Measurements from ENCODE around the gene CD84. TPM values are rescaled to one million over a fixed set of nuclear protein-coding genes. Genes with fewer than 3 reads are reported as not detected.

Gene CD84
- total RNA-seq, 3 donors from 2014 or later (not counting 1 experiment from before 2014, with no cell fraction given), result 11.1 to 56.7 (median 12.9) TPM

- WGBS (ENCODE audit: insufficient coverage), result 10% methylated on average over 1 of the region's 1 CpG
- H3K36me3 ChIP-seq (ENCODE audit: control insufficient read depth, insufficient read depth, low read length), result no peaks in the 10 kb centered on the region
- ATAC-seq (no peak), DNase-seq (no peak)
- Mint-ChIP-seq H3K27me3 (ENCODE audit: low read depth in 2 of 2) (peaks cover 12 to 17% of the 10 kb centered on the region in 2 donors), H3K4me1 (peaks cover 11 to 12% of the 10 kb centered on the region in 2 donors), H3K9me3 (no peaks in the 10 kb centered on the region), H3K36me3 (peaks cover 6% of the 10 kb centered on the region), H3K27ac (no peak overlapping the region), H3K4me3 (no peak overlapping the region)
- intact Hi-C loops (cut with micrococcal nuclease), result no loop called here
- no peaks in the 10 kb centered on the region for H3K9me3 ChIP-seq (ENCODE audit: control insufficient read depth, insufficient read depth, low read length)
- no peak overlapping the region for H3K27ac ChIP-seq (ENCODE audit: low read length)
- H3K4me1 ChIP-seq (ENCODE audit: control insufficient read depth, insufficient read depth, low read length), result peaks cover 12% of the 10 kb centered on the region
- no peak for TF ChIP-seq CTCF (IDR thresholded peaks at IDR 0.05)
- H3K4me3 ChIP-seq (ENCODE audit: low read length), result no peak overlapping the region
- H3K27me3 ChIP-seq (ENCODE audit: control insufficient read depth, insufficient read depth, low read length), result no peaks in the 10 kb centered on the region
Observed at GRCh38 chr1:160610569-160611242, 31.4 kb upstream of the CD84 start.

- Histone ChIP-seq H3K9me3 (ENCODE audit: control insufficient read depth, insufficient read depth, low read length) (no peaks in the 10 kb centered on the region), H3K27me3 (ENCODE audit: control insufficient read depth, insufficient read depth, low read length) (no peaks in the 10 kb centered on the region), H3K4me1 (ENCODE audit: control insufficient read depth, insufficient read depth, low read length) (peaks cover 12% of the 10 kb centered on the region), H3K36me3 (ENCODE audit: control insufficient read depth, insufficient read depth, low read length) (no peaks in the 10 kb centered on the region), H3K4me3 (ENCODE audit: low read length) (no peak overlapping the region), H3K27ac (ENCODE audit: low read length) (no peak overlapping the region)
- peaks cover 20% of the 10 kb centered on the region for H3K36me3 Mint-ChIP-seq
- DNase-seq (no peak), ATAC-seq (no peak)
- H3K27me3 Mint-ChIP-seq (ENCODE audit: low read depth in 2 of 2), result peaks cover 12 to 16% of the 10 kb centered on the region in 2 donors
- H3K27ac Mint-ChIP-seq, result no peak overlapping the region
- no peak for TF ChIP-seq CTCF (IDR thresholded peaks at IDR 0.05)
- intact Hi-C loops (cut with micrococcal nuclease), result no loop called here
- no peak overlapping the region for H3K4me3 Mint-ChIP-seq
- H3K4me1 Mint-ChIP-seq, result peaks cover 11 to 12% of the 10 kb centered on the region in 2 donors
- H3K9me3 Mint-ChIP-seq, result peaks cover 0 to 2% of the 10 kb centered on the region in 2 donors
Observed at GRCh38 chr1:160608941-160609340, 29.6 kb upstream of the CD84 start.

GRCh38 chr1:160608514-160608913 is 29.2 kb upstream of the CD84 start:
- Histone ChIP-seq H3K9me3 (ENCODE audit: control insufficient read depth, insufficient read depth, low read length) (no peaks in the 10 kb centered on the region), H3K27me3 (ENCODE audit: control insufficient read depth, insufficient read depth, low read length) (no peaks in the 10 kb centered on the region), H3K4me3 (ENCODE audit: low read length) (no peak overlapping the region), H3K36me3 (ENCODE audit: control insufficient read depth, insufficient read depth, low read length) (no peaks in the 10 kb centered on the region), H3K27ac (ENCODE audit: low read length) (no peak overlapping the region), H3K4me1 (ENCODE audit: control insufficient read depth, insufficient read depth, low read length) (peaks cover 12% of the 10 kb centered on the region)
- Mint-ChIP-seq H3K9me3 (peaks cover 0 to 2% of the 10 kb centered on the region in 2 donors), H3K4me3 (no peak overlapping the region), H3K36me3 (peaks cover 22% of the 10 kb centered on the region), H3K27ac (no peak overlapping the region), H3K4me1 (peaks cover 11 to 12% of the 10 kb centered on the region in 2 donors), H3K27me3 (ENCODE audit: low read depth in 2 of 2) (peaks cover 11 to 12% of the 10 kb centered on the region in 2 donors)
- DNase-seq (no peak), ATAC-seq (no peak)
- intact Hi-C loops (cut with micrococcal nuclease), result no loop called here
- no peak for TF ChIP-seq CTCF (IDR thresholded peaks at IDR 0.05)
- 50% methylated on average over 1 of the region's 2 CpGs for WGBS (ENCODE audit: insufficient coverage)

- H3K4me3 Mint-ChIP-seq, result no peak overlapping the region
- ATAC-seq (no peak), DNase-seq (no peak)
- TF ChIP-seq CTCF (IDR thresholded peaks at IDR 0.05), result no peak
- Histone ChIP-seq H3K4me3 (ENCODE audit: low read length) (no peak overlapping the region), H3K4me1 (ENCODE audit: control insufficient read depth, insufficient read depth, low read length) (peaks cover 12% of the 10 kb centered on the region), H3K27ac (ENCODE audit: low read length) (no peak overlapping the region), H3K27me3 (ENCODE audit: control insufficient read depth, insufficient read depth, low read length) (no peaks in the 10 kb centered on the region), H3K9me3 (ENCODE audit: control insufficient read depth, insufficient read depth, low read length) (no peaks in the 10 kb centered on the region), H3K36me3 (ENCODE audit: control insufficient read depth, insufficient read depth, low read length) (no peaks in the 10 kb centered on the region)
- H3K9me3 Mint-ChIP-seq, result peaks cover 0 to 2% of the 10 kb centered on the region in 2 donors
- H3K36me3 Mint-ChIP-seq, result peaks cover 26% of the 10 kb centered on the region
- intact Hi-C loops (cut with micrococcal nuclease), result no loop called here
- H3K27ac Mint-ChIP-seq, result no peak overlapping the region
- 86% methylated on average over 6 of the region's 6 CpGs for WGBS (ENCODE audit: insufficient coverage)
- peaks cover 7 to 10% of the 10 kb centered on the region in 2 donors for H3K27me3 Mint-ChIP-seq (ENCODE audit: low read depth in 2 of 2)
- peaks cover 11 to 12% of the 10 kb centered on the region in 2 donors for H3K4me1 Mint-ChIP-seq
Observed at GRCh38 chr1:160608057-160608456, 28.8 kb upstream of the CD84 start.

Measured in natural killer cell (primary cell).